HCT116 (cell line): ENCODE measurements around the gene CHD9NB. TPM values are rescaled to one million over a fixed set of nuclear protein-coding genes. Genes with fewer than 3 reads are reported as not detected.

Source experiments
- ATAC-seq: fragments of 200-7000 bp; cut with Tn5 transposase; 2 replicates; pipeline ENCODE4 v1.9.1; 2020; ENCODE audit warnings: mild to moderate bottlenecking, moderate library complexity
- BruUV-seq: library from RNA; stranded (reverse); fragments of 400-500 nt; replicated peaks from 2 replicates; lab custom pipeline; 2021; lab: Mats Ljungman, UMichigan
- CTCF ChIA-PET: fragments of 300-600 bp; sonication (Branson Sonifier 250); formaldehyde crosslinking; loops from one replicate; lab custom pipeline; 2021; ENCODE audit warnings: antibody characterized with exemption; lab: Charles Lee
- POLR2A ChIA-PET: fragments of 300-600, 350-600 bp; sonication (Branson Sonifier 250); formaldehyde crosslinking; loops from one replicate; lab custom pipeline; 2021; ENCODE audit warnings: antibody characterized with exemption; lab: Charles Lee
- RAD21 ChIA-PET, 2 experiments: fragments of 300-600 bp; sonication (Branson Sonifier 250); formaldehyde crosslinking; loops; one replicate each; lab custom pipeline; 2023; ENCODE audit warnings: low total read pairs in 2 of 2; ENCODE audit not compliant: uncharacterized antibody in 2 of 2, unreplicated experiment in 2 of 2, low non-redundant PET in 1 of 2; lab: Charles Lee
- DNase-seq: peaks from one replicate; pipeline ENCODE4 v3.0.0-alpha.2; 2010; ENCODE audit warnings: low read depth, low spot score
- H2AFZ ChIP-seq: fragments of 200-600 bp; shearing (Covaris generic), sonication (generic); 2 replicates; pipeline ENCODE4 v1.6.1; 2017; ENCODE audit warnings: low read depth, mixed run types, mixed read lengths, antibody characterized with exemption, low read length; ENCODE audit not compliant: poor library complexity, severe bottlenecking
- H3K27ac ChIP-seq: 2 replicates; pipeline ENCODE4 v1.5.1; 2012; ENCODE audit warnings: low read depth, low read length
- H3K27me3 ChIP-seq: fragments of 200-600 bp; sonication (generic); 2 replicates; pipeline ENCODE4 v1.6.1; 2016; ENCODE audit warnings: mixed run types, low read length, mixed read lengths; ENCODE audit not compliant: insufficient read depth
- H3K36me3 ChIP-seq, 2 experiments: fragments of 200-500 bp in 1 of 2; fragments of 200-600 bp in 1 of 2; sonication (Bioruptor generic) in 1 of 2; sonication (generic) in 1 of 2; 2 replicates each; pipeline versions ENCODE4 v1.5.1 to v1.6.1; 2014 to 2016; ENCODE audit warnings: low read length in 2 of 2, inconsistent platforms in 1 of 2, mixed read lengths in 1 of 2, mixed run types in 1 of 2; ENCODE audit not compliant: insufficient read depth in 2 of 2, control insufficient read depth in 1 of 2
- H3K4me1 ChIP-seq, 2 experiments: fragments of 200-600 bp in 1 of 2; sonication (generic) in 1 of 2; 2 replicates each; pipeline versions ENCODE4 v1.5.1 to v1.6.1; 2012 to 2017; ENCODE audit warnings: low read length in 2 of 2, inconsistent platforms in 1 of 2, mild to moderate bottlenecking in 1 of 2, mixed read lengths in 1 of 2, mixed run types in 1 of 2, moderate library complexity in 1 of 2; ENCODE audit not compliant: insufficient read depth in 2 of 2, control insufficient read depth in 1 of 2
- H3K4me2 ChIP-seq: fragments of 200-600 bp; sonication (generic); 2 replicates; pipeline ENCODE4 v1.6.1; 2017; ENCODE audit warnings: mixed run types, low read length, mixed read lengths
- H3K4me3 ChIP-seq, 2 experiments: fragments of 200-600 bp in 1 of 2; sonication (generic) in 1 of 2; replicated peaks in 1 of 2; 2 replicates each; pipeline ENCODE4 v1.5.1; 2011 to 2016; ENCODE audit warnings: low read length in 2 of 2, control low read depth in 1 of 2, low read depth in 1 of 2, mild to moderate bottlenecking in 1 of 2, mixed read lengths in 1 of 2, mixed run types in 1 of 2
- H3K79me2 ChIP-seq: fragments of 200-600 bp; sonication (generic); 2 replicates; pipeline ENCODE4 v1.6.1; 2017; ENCODE audit warnings: mild to moderate bottlenecking, mixed run types, low read length, moderate library complexity, mixed read lengths; ENCODE audit not compliant: insufficient read depth
- H3K9ac ChIP-seq: fragments of 200-600 bp; sonication (generic); 2 replicates; pipeline ENCODE4 v1.6.1; 2016; ENCODE audit warnings: low read length, mixed read lengths
- H3K9me2 ChIP-seq: fragments of 200-600 bp; sonication (generic), shearing (Covaris generic); 2 replicates; pipeline ENCODE4 v1.6.1; 2017; ENCODE audit warnings: mixed run types, mild to moderate bottlenecking, moderate library complexity; ENCODE audit not compliant: insufficient read depth
- H3K9me3 ChIP-seq, 2 experiments: fragments of 200-500 bp in 1 of 2; fragments of 200-600 bp in 1 of 2; sonication (Bioruptor generic) in 1 of 2; sonication (generic) in 1 of 2; 2 replicates each; pipeline ENCODE4 v1.6.1; 2014 to 2017; ENCODE audit warnings: low read length in 2 of 2, mixed read lengths in 2 of 2, inconsistent platforms in 1 of 2, low read depth in 1 of 2, mild to moderate bottlenecking in 1 of 2, mixed run types in 1 of 2, moderate library complexity in 1 of 2; ENCODE audit not compliant: control insufficient read depth in 1 of 2, insufficient read depth in 1 of 2
- H4K20me1 ChIP-seq: fragments of 200-600 bp; sonication (generic), shearing (Covaris generic); 2 replicates; pipeline ENCODE4 v1.6.1; 2017; ENCODE audit warnings: mixed run types, mild to moderate bottlenecking, moderate library complexity; ENCODE audit not compliant: insufficient read depth
- CBX3 ChIP-seq: IDR thresholded peaks from 2 replicates; pipeline ENCODE4 v1.6.1; 2012; ENCODE audit warnings: low read depth
- CEBPB ChIP-seq: IDR thresholded peaks from 2 replicates; pipeline ENCODE4 v1.6.1; 2012; ENCODE audit warnings: low read depth
- ELF1 ChIP-seq: IDR thresholded peaks from 2 replicates; pipeline ENCODE4 v1.6.1; 2012; ENCODE audit warnings: low read depth, borderline replicate concordance
- EZH2phosphoT487 ChIP-seq: fragments of 200-600 bp; IDR thresholded peaks from 2 replicates; pipeline ENCODE4 v1.6.1; 2018; ENCODE audit warnings: antibody characterized with exemption, borderline replicate concordance
- MAX ChIP-seq: IDR thresholded peaks from 2 replicates; pipeline ENCODE4 v1.6.1; 2012
- POLR2A ChIP-seq: IDR thresholded peaks from 2 replicates; pipeline ENCODE4 v1.7.0; 2011; ENCODE audit warnings: borderline replicate concordance; ENCODE audit not compliant: insufficient read depth, insufficient read length; ENCODE audit errors: extremely low read depth
- POLR2AphosphoS5 ChIP-seq: IDR thresholded peaks from 2 replicates; pipeline ENCODE4 v1.6.1; 2011; ENCODE audit warnings: mild to moderate bottlenecking, low read depth, low read length, moderate library complexity
- RAD21 ChIP-seq: IDR thresholded peaks from 2 replicates; pipeline ENCODE4 v1.6.1; 2012; ENCODE audit warnings: low read depth, mild to moderate bottlenecking
- SRF ChIP-seq: IDR thresholded peaks from 2 replicates; pipeline ENCODE4 v1.6.1; 2012; ENCODE audit warnings: low read depth
- TCF7L2 ChIP-seq: IDR thresholded peaks from 2 replicates; pipeline ENCODE4 v1.7.0; 2011; ENCODE audit warnings: borderline replicate concordance, inconsistent platforms; ENCODE audit not compliant: insufficient read depth, insufficient read length; ENCODE audit errors: extremely low read depth
- ZFX ChIP-seq: fragments of 450-650 bp; IDR thresholded peaks from 2 replicates; pipeline ENCODE4 v1.6.1; 2017
- ZNF274 ChIP-seq: fragments of 200-500 bp; sonication (Bioruptor generic); IDR thresholded peaks from 2 replicates; pipeline ENCODE4 v1.6.1; 2014; ENCODE audit warnings: mild to moderate bottlenecking, low read depth, low read length, inconsistent platforms
- intact Hi-C: fragments of 100-400 bp; cut with micrococcal nuclease; formaldehyde crosslinking; loops from 2 replicates; pipeline ENCODE4 v1.10.0; 2022
- total RNA-seq: library from RNA; stranded (reverse); gene quantifications from one replicate; pipeline ENCODE4 v1.2.1, GENCODE V29; 2021; ENCODE audit not compliant: unreplicated experiment
- TF ChIP-seq, protein P1 (sequence below): IDR thresholded peaks from 2 replicates; pipeline ENCODE4 v1.6.1; 2011; ENCODE audit warnings: mild to moderate bottlenecking, low read length, moderate library complexity; ENCODE audit not compliant: insufficient replicate concordance; ENCODE audit errors: extremely low read depth

CHD9NB gene
- total RNA-seq, 1 experiment from 2014 or later = 1.2 TPM

GRCh38 chr16:53087101-53087500, 34.4 kb upstream of the CHD9NB start:
- no peak overlapping the region for H3K27ac ChIP-seq
- no TSS peak for BruUV-seq
- no peaks in the 10 kb centered on the region for H3K9me3 ChIP-seq
- DNase-seq = no peak
- CTCF ChIA-PET = no interaction called here
- no peak overlapping the region for H3K4me3 ChIP-seq
- H2AFZ ChIP-seq = no peak overlapping the region
- intact Hi-C loops = no loop called here
- no peaks in the 10 kb centered on the region for H4K20me1 ChIP-seq
- H3K36me3 ChIP-seq = no peaks in the 10 kb centered on the region
- TF ChIP-seq, protein P1, sequence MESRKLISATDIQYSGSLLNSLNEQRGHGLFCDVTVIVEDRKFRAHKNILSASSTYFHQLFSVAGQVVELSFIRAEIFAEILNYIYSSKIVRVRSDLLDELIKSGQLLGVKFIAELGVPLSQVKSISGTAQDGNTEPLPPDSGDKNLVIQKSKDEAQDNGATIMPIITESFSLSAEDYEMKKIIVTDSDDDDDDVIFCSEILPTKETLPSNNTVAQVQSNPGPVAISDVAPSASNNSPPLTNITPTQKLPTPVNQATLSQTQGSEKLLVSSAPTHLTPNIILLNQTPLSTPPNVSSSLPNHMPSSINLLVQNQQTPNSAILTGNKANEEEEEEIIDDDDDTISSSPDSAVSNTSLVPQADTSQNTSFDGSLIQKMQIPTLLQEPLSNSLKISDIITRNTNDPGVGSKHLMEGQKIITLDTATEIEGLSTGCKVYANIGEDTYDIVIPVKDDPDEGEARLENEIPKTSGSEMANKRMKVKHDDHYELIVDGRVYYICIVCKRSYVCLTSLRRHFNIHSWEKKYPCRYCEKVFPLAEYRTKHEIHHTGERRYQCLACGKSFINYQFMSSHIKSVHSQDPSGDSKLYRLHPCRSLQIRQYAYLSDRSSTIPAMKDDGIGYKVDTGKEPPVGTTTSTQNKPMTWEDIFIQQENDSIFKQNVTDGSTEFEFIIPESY = no peak
- TF ChIP-seq CEBPB (no peak), ZFX (no peak), MAX (no peak), EZH2phosphoT487 (no peak), RAD21 (no peak), CBX3 (no peak), POLR2AphosphoS5 (no peak), SRF (no peak), TCF7L2 (no peak), ELF1 (no peak), ZNF274 (no peak), POLR2A (no peak)
- TF ChIP-seq, all 23 proteins: peak for 0
- peaks cover 44% of the 10 kb centered on the region for H3K79me2 ChIP-seq
- no peak for ATAC-seq
- no peaks in the 10 kb centered on the region for H3K27me3 ChIP-seq
- H3K4me1 ChIP-seq = peaks cover 0 to 12% of the 10 kb centered on the region in 2 experiments; a peak in 1 of 4 replicates
- ChIA-PET RAD21 (no interaction called here), POLR2A (no interaction called here)
- no peaks in the 10 kb centered on the region for H3K9me2 ChIP-seq
- no peak overlapping the region for H3K4me2 ChIP-seq
- no peak overlapping the region for H3K9ac ChIP-seq
